Activated CD4-positive, alpha-beta T cell treated with anti-CD3 and anti-CD28 coated beads, Interleukin-2, Interleukin-4, amounts not matched to agents 100 ng/mL and 50 ng/mL, durations not matched to agents 16 hours and 8 hours (primary cell): Measurements from ENCODE around the gene CAMK2D.

Experiments used
- DNase-seq: peaks from one replicate; pipeline ENCODE4 v3.0.0-alpha.2; 2020; ENCODE audit warnings: low spot score

The CAMK2D gene

DNA sequence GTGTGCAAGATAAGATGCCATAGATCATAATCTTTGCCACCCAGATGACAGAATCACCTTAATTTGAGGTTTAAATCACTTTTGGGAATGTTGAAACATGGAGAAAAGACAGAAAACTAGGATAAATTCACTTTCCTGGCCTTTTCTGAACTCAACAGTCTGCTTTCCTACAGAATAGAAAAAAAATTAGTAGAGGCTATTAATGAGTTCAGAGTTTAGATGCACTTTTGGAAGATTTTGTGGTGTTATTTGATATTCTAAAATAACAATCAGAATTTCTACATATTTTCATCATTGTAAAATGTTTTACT, 195.9 kb downstream of the CAMK2D start:
- DNase-seq = no peak

DNA sequence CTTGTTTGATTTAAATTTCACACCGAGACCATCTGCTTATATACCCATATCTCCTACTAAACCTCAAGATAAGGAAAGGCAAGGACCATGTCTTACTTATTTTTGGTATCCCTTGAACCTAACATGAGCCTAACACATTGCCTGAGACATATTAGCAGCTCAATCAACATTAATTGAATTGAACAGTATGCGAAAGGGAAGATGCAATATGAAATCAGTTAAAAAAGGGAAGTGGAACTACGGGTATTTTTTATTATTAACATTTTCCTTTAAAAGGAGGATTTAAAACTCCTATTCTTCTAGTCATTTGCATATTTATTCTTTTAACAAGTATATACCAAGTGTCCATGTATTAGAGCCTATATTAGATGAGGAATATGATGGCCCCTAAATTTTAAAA, 197.0 kb downstream of the CAMK2D start:
- DNase-seq = no peak

GRCh38 chr4:113563691-113564378, 197.7 kb downstream of the CAMK2D start:
- DNase-seq = no peak

GRCh38 chr4:113561758-113562157, 199.8 kb downstream of the CAMK2D start:
- DNase-seq = no peak

GRCh38 chr4:113561092-113561491, 200.4 kb downstream of the CAMK2D start:
- DNase-seq = no peak

- DNase-seq = no peak
These were observed 201.0 kb downstream of the CAMK2D start for GRCh38 chr4:113560579-113560978.

GRCh38 chr4:113559947-113560346, 201.6 kb downstream of the CAMK2D start:
- no peak for DNase-seq

DNA sequence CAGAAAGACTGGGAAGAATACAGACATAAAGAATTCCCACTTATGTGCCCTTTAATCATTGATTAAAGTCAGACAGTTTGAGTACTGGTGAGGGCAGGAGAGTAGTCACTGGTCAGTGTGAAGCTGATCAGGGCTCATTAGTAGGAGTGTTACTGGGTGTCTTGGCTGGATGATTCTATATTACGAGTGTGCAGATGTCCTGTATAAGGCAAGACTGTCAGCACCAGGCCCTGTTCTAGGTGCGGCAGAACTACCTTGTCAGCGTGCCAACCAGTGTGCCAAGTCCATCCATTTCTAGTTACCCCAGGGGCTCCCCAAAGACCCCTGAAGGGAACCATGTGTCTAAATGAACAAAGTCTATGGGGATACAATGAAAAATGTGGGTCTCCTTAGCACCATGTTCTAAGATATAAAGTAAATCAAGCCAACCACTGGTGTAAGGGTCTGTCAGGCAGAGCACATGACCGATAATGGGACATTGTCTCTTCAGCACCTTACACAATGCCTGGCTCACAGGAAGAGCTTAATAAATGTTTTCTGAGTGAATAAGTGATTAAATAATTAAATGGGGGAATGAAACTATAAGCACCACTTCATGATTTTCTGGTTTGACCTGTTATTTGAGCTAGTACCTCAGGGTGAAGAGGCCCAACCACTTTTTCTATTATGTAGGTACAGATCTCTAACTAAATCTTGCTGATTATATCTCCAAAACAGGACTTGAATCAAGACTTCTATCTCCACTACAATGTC, 205.0 kb downstream of the CAMK2D start:
- DNase-seq = no peak

DNA sequence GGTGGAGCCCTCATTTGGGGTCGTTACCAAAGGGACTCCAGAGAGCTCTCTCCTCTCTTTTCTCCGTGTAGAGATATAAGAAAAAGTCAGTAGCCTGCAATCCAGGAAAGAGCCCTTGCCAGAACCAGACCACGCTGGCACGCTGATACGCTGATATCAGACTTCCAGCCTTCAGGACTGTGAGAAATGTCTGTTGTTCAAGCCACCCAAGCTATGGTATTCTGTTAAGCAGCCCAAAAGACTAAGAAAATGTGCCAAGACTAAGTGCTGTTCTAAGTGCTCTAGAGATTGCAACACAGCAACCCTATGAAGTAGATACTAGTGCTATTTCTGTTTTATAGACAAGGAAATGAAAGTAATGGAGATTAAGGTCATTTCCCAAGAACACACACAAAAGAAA, 205.7 kb downstream of the CAMK2D start:
- DNase-seq = no peak

- no peak for DNase-seq
These were observed 208.5 kb downstream of the CAMK2D start for GRCh38 chr4:113553082-113553481.

DNA sequence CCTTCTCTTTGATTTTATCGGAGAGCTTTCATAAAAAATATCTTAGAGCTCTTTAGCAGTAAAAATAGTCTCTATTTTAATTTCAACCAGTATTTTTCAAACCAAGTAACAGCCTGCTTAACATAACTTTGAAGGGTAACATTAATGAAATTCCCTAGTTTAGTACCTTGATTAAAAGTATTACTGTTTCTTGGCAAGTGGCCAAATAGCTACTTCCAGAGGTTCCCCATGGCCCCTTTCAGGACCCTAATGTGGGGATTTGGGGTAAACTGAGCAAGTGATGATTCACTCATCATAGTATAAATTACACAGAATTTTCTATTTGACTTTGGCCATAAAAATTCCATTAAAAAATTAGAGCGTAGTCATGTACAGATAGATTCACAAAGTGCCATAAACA, 211.0 kb downstream of the CAMK2D start:
- DNase-seq = no peak

- DNase-seq = no peak
These were observed 213.2 kb downstream of the CAMK2D start for GRCh38 chr4:113548303-113548702.

- peak; percentile 96 for DNase-seq
These were observed 214.0 kb downstream of the CAMK2D start for GRCh38 chr4:113547487-113548042.

DNA sequence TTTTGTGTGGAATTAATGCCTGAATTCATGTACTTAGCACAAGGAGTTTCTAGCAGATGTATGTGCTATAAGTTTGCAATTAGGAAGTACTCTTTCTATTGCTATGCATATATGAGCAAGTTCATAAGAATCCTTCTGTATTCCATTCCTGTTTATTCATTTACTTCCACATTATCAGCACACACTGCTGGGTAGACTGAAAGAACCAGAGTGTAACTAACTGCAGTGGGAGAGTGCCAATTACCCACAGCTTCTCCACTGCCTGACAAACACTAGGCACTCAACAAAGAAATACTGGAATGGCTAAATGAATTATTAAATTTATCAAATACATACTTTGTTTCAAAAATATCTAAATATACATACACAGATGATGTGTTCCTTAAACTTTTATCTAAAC, 219.6 kb downstream of the CAMK2D start:
- DNase-seq = no peak

- peak; percentile 60 for DNase-seq
These were observed 220.7 kb downstream of the CAMK2D start for GRCh38 chr4:113540859-113541258.

GRCh38 chr4:113539408-113539807, 222.1 kb downstream of the CAMK2D start:
- DNase-seq = peak; percentile 85

DNA sequence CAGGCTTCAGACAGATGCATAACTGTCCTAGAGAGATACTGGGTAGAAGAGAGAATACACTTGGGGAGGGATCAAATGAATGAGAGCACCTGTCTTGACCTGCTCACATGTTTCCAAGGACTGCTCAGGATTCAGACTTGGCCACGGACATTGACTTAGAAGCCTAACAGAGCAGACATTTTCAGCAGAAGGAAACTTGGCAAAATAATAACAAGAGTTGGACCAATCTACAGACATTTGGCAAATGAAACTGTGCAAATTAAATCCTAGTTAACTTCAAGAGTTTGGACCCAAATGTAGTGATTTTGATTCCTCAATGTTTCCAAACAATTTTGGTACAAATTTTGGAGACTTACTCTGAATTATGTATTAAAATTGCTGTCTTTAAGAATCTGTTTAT, 223.9 kb downstream of the CAMK2D start:
- no peak for DNase-seq

- DNase-seq = no peak
These were observed 224.3 kb downstream of the CAMK2D start for GRCh38 chr4:113537203-113537602.

DNA sequence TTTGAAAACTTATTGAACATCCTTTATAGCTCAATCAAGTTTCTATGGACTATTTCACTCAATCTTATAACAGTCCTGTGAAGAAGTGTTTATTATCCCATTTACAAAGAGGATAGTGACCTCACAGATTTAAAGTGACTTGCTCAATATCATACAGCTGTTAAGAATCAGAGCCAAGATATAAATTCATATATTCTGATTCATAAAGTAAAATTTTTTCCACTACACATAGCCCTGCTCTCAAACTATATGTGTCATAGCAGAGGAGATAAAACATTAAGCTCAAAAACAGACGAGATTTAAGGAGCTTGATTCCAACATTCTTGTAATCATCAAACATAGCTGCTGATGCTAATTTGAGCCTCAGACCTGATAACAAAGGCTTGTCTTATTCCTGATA, 226.8 kb downstream of the CAMK2D start:
- DNase-seq = no peak

DNA sequence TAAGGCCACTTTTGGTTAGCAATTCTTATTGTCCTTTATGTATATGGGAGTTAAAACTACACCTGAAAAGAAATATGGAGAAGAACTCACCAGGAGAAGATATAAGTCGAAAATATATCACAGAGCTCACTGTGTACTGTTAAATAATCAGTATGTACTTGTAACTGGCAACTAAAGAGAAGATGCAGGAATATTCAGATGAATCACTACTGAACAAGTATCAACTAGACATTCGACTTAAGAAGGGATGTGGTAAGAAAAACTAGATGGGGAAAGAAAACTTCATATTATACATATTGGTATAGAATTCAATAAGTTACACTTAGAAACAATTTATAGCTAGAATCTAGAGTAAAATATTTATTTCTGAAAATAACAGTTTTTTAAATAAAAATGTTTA, 230.0 kb downstream of the CAMK2D start:
- no peak for DNase-seq

DNA sequence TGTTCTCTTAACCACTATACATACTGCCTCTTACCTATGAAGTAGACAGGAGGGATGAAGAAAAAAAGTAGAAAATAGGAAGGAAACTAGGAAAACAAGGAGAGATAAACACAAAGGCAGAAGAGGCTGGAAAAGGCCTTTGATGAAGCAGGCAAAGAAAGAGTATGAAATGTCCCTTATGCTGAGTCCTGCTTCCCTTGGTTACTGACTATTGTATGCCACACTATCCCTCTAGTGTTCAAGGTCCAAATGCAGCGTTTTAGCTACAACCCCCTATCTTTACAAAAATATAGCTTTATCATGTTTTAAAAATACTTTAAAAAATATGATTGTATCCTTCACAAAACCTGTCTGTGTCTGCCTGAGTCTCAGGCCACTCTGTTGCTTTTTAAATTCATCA, 233.1 kb downstream of the CAMK2D start:
- no peak for DNase-seq

GRCh38 chr4:113525521-113525920, 236.0 kb downstream of the CAMK2D start:
- no peak for DNase-seq

DNA sequence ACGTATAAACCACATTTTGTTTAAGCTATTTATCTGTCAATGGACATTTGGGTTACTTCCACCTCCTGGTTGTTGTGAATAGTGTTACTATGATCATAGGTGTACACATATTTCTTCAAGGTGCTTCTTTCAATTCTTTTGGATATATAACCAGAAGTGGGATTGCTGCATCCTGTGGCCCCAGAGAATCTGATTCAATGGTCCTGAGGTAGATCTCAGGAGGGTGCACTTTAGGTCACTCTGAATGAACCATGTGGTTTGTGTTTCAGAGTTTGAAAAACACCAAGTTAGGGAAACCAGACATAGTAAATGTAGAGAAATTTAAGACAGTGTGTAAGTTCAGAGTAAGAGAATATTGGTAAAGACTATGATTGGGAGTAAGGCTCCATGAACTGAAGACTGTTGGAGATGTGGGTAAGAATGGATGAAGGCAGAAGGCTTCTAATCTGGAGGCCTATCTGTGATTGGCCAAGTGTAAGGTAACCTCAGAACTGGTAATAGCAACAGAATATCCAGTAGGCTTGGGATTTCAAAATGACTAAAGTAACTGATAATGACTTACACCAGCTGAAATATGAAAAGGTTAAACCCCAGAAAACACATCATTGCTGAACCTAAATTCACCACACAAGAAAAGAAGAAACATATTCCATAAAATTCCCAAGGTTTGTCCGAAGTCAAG, 236.9 kb downstream of the CAMK2D start:
- no peak for DNase-seq
